Suprapubic skin (tissue), 4 donors: ENCODE measurements around the gene CLC.

Experiments
- CTCF ChIP-seq, 2 donors: fragments of 200-600 bp in 1 of 2; fragments of 450-650 bp in 1 of 2; sonication (generic) in 1 of 2; IDR thresholded peaks; one replicate each; pipeline ENCODE4 v1.5.1; 2016 to 2019; ENCODE audit warnings: antibody characterized with exemption in 2 of 2, mild to moderate bottlenecking in 1 of 2, moderate library complexity in 1 of 2
- EP300 ChIP-seq: sonication (generic); formaldehyde crosslinking; IDR thresholded peaks from one replicate; pipeline ENCODE4 v1.6.1; 2017; ENCODE audit warnings: antibody characterized with exemption
- POLR2A ChIP-seq, 2 donors: fragments of 450-650 bp; IDR thresholded peaks; one replicate each; pipeline ENCODE4 v1.6.1; 2017; ENCODE audit warnings: antibody characterized with exemption in 2 of 2, mild to moderate bottlenecking in 2 of 2, moderate library complexity in 2 of 2
- POLR2AphosphoS5 ChIP-seq, 3 donors: sonication (generic); formaldehyde crosslinking; IDR thresholded peaks; one replicate each; pipeline ENCODE4 v1.6.1; 2017; ENCODE audit warnings: antibody characterized with exemption in 3 of 3

DNA sequence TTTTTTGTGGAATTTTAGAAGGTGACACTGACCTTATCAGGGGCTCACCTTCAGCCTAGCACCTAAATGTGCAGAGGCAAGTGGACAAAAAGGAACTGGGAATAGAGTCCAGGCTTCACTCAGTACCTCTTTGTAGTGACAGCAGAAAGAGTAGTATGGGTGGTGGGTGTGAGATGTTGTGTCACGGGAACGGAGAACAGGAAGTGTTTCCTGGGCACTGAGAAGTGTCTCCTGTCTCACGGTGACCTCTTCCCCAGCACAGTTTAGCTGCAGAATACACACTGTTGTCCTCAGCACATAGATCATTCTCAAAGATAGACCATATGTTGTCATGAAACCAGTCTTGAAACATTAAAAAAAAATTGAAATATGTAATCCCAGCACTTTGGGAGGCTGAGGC lies 51.1 kb downstream of the CLC start:
- no peak for TF ChIP-seq CTCF (IDR thresholded peaks at IDR 0.05)
- no peak for TF ChIP-seq POLR2AphosphoS5 (IDR thresholded peaks at IDR 0.05)
- TF ChIP-seq EP300: no peak
- TF ChIP-seq POLR2A (IDR thresholded peaks at IDR 0.05): no peak
